BJ (cell line): Measurements from ENCODE around the gene CTNNA2. TPM values are rescaled to one million over a fixed set of nuclear protein-coding genes. Genes with fewer than 3 reads are reported as not detected.

Experiments
- CTCF ChIA-PET: fragments of 350-600 bp; formaldehyde crosslinking; extraction: SDS; loops from one replicate; lab custom pipeline; 2021; ENCODE audit warnings: antibody characterized with exemption, inconsistent platforms; lab: Yijun Ruan, JAX
- POLR2A ChIA-PET: fragments of 300-600 bp; sonication (Branson Sonifier 250); formaldehyde crosslinking; extraction: SDS; loops from one replicate; lab custom pipeline; 2021; ENCODE audit warnings: antibody characterized with exemption; lab: Charles Lee
- DNase-seq: peaks from one replicate; pipeline ENCODE4 v3.0.0-alpha.2; 2011; ENCODE audit warnings: low read depth
- H3K27me3 ChIP-seq: 2 replicates; pipeline ENCODE4 v1.6.0; 2011; ENCODE audit warnings: low read length; ENCODE audit not compliant: control insufficient read depth, insufficient read depth
- H3K36me3 ChIP-seq: 2 replicates; pipeline ENCODE4 v1.5.1; 2011; ENCODE audit warnings: low read length; ENCODE audit not compliant: control insufficient read depth, insufficient read depth
- H3K4me3 ChIP-seq: 2 replicates; pipeline ENCODE4 v1.5.1; 2011; ENCODE audit warnings: low read depth, mild to moderate bottlenecking, control low read depth, low read length
- CTCF ChIP-seq: IDR thresholded peaks from 2 replicates; pipeline ENCODE4 v1.5.1; 2011; ENCODE audit warnings: low read depth, mild to moderate bottlenecking, control low read depth, inconsistent platforms, low read length, moderate library complexity; ENCODE audit not compliant: insufficient read depth
- polyA plus RNA-seq: library from polyadenylated mRNA; depleted of rRNA; stranded (reverse); fragments of >200 nt; gene quantifications from 2 replicates; pipeline ENCODE4 v1.2.3, GENCODE V29; 2011

The CTNNA2 gene
- polyA plus RNA-seq, 1 experiment, result not detected

DNA sequence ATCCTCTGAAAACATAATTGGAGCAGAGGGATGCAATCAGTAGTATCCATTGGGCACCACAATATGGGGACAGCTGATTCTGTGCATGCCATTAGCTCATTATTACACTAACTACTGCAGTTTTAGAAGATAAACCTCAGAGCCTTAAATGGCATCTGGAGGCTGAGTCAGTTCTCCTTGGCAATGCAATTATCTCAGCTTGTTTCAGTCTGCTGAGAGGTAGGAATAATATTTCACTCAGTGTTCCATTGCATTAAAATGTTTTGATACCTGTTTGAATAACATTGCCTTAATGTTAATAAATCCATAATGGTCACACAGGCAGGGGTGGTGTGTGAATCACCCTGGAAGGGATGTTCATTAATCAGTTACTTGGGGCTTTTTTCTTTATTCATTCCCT lies 482.1 kb downstream of the CTNNA2 start:
- ChIA-PET POLR2A (interaction anchor here (0.7 kb wide), 1 partner anchor 16 kb away, joined by 3 read pairs; no protein-coding TSS in a partner anchor), CTCF (interaction anchor here (0.6 kb wide), 1 partner anchor 503 kb away, joined by 3 read pairs; no protein-coding TSS in a partner anchor)
- no peaks in the 10 kb centered on the region for H3K36me3 ChIP-seq
- no peak for TF ChIP-seq CTCF
- H3K4me3 ChIP-seq, result no peak overlapping the region
- DNase-seq, result no peak
- H3K27me3 ChIP-seq, result no peaks in the 10 kb centered on the region

DNA sequence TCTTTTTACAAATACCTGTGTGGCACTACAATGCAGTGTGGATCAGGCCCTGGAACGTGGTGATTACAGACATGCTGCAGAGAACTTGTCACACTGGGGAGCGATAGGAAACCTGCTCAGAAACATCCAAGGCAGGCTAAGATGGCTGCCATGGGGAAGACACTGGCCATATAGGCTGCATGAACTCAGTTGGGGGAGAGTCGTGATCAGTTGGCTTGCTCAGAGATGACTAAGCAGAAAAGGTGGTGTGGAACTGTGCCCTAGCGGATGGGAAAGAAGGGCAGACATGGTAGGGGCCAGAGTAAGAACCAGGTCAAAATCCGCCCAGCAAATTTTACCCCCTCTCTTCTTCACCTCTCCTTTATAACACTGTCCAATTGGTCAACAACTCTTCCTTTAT lies 483.9 kb downstream of the CTNNA2 start:
- no peaks in the 10 kb centered on the region for H3K36me3 ChIP-seq
- ChIA-PET POLR2A (no interaction called here), CTCF (interaction anchor here (1.1 kb wide), 1 partner anchor 15 kb away, joined by 3 read pairs; no protein-coding TSS in a partner anchor)
- no peak for DNase-seq
- no peak for TF ChIP-seq CTCF
- H3K27me3 ChIP-seq, result no peaks in the 10 kb centered on the region
- H3K4me3 ChIP-seq, result no peak overlapping the region

DNA sequence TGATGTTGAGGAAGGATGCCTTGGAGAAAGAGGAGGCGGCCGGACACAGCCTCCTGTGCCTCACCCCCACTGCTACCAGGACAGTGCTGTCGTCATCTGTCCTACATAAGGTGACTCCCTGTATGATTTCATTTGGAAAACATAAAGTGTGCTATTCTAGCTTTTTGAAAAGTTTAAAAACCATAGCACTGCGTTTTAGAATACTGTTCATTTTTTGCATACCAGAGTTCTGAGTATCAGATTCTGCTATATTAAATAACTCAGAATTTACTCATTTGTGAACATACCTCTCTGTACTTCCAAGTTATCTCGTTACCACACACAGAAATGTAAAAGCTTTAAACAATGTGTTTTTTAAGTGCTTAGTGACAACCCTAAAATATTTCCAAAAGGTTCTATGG lies 488.9 kb downstream of the CTNNA2 start:
- peak; percentile 53 for DNase-seq
- CTCF ChIA-PET, result interaction anchor here (0.8 kb wide), 1 partner anchor 9 kb away, joined by 4 read pairs; no protein-coding TSS in a partner anchor

DNA sequence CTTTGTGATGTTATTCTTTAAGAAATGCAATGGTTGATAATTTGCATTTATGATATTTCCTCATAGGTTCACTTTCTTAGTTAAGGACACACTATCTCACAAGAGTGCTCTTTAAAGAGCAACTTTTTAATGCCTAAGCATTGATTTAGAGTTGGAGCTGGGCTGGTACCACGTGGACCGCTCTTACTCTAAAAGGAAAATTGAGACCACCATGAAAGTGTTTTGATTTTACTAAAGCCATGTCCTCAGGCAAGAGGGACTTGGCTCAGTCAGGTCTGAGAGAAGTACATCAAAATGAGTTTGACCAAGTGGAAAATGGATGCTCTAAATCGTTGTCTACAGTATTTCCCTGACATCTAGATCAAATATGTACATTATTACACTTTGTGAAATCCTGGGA lies 489.3 kb downstream of the CTNNA2 start:
- Histone ChIP-seq H3K27me3 (no peaks in the 10 kb centered on the region), H3K36me3 (no peaks in the 10 kb centered on the region), H3K4me3 (no peak overlapping the region)
- ChIA-PET POLR2A (interaction anchor here (1.3 kb wide), 1 partner anchor 35 kb away, joined by 9 read pairs; no protein-coding TSS in a partner anchor), CTCF (interaction anchor here (0.8 to 1.0 kb wide), 2 partner anchors 10 kb away, joined by 3 to 4 read pairs; no protein-coding TSS in a partner anchor)
- no peak for DNase-seq
- no peak for TF ChIP-seq CTCF

More for the DNA sequence above, 488.9 kb downstream of the CTNNA2 start:
- POLR2A ChIA-PET, result interaction anchor here (0.5 to 1.3 kb wide), 2 partner anchors 35 to 164 kb away, joined by 3 to 9 read pairs; no protein-coding TSS in a partner anchor
- no peak for TF ChIP-seq CTCF
- no peaks in the 10 kb centered on the region for H3K27me3 ChIP-seq
- no peaks in the 10 kb centered on the region for H3K36me3 ChIP-seq
- no peak overlapping the region for H3K4me3 ChIP-seq

- no peak for DNase-seq
- Histone ChIP-seq H3K27me3 (no peaks in the 10 kb centered on the region), H3K4me3 (no peak overlapping the region), H3K36me3 (no peaks in the 10 kb centered on the region)
- CTCF ChIA-PET, result interaction anchor here (1.0 kb wide), 1 partner anchor 10 kb away, joined by 3 read pairs; no protein-coding TSS in a partner anchor
- no peak for TF ChIP-seq CTCF
- POLR2A ChIA-PET, result no interaction called here
Measured at GRCh38 chr2:80002568-80003157, 489.8 kb downstream of the CTNNA2 start.
